COLO668 (cell line): Measurements from ENCODE around the gene SP140.

Experiments
- DNase-seq: peaks from one replicate; lab custom pipeline; 2025; ENCODE audit not compliant: unreplicated experiment; lab: John Stamatoyannopoulos, UW

The SP140 gene

GRCh38 chr2:230224458-230224857 is 1.1 kb upstream of the SP140 start:
- DNase-seq = no peak

GRCh38 chr2:230226051-230226551 is 565 bp downstream of the SP140 start:
- no peak for DNase-seq

GRCh38 chr2:230227216-230227615 is 1.7 kb downstream of the SP140 start:
- DNase-seq = no peak

GRCh38 chr2:230230087-230230486 is 4.6 kb downstream of the SP140 start:
- no peak for DNase-seq

- DNase-seq = no peak
Measured at GRCh38 chr2:230230496-230231200, 5.1 kb downstream of the SP140 start.

- DNase-seq = no peak
Measured at GRCh38 chr2:230231251-230231650, 5.7 kb downstream of the SP140 start.

GRCh38 chr2:230234122-230234722 is 8.7 kb downstream of the SP140 start:
- no peak for DNase-seq

GRCh38 chr2:230234845-230235244 is 9.3 kb downstream of the SP140 start:
- no peak for DNase-seq

GRCh38 chr2:230244211-230244610 is 18.7 kb downstream of the SP140 start:
- no peak for DNase-seq

- no peak for DNase-seq
Measured at GRCh38 chr2:230246206-230246605, 20.7 kb downstream of the SP140 start.

- DNase-seq = no peak
Measured at GRCh38 chr2:230250231-230250630, 24.7 kb downstream of the SP140 start.

GRCh38 chr2:230254152-230254881 is 28.8 kb downstream of the SP140 start:
- DNase-seq = no peak

- DNase-seq = no peak
Measured at GRCh38 chr2:230256733-230257332, 31.3 kb downstream of the SP140 start.

GRCh38 chr2:230258483-230258882 is 32.9 kb downstream of the SP140 start:
- DNase-seq = no peak

- DNase-seq = no peak
Measured at GRCh38 chr2:230262246-230262645, 36.7 kb downstream of the SP140 start.

GRCh38 chr2:230264945-230265344 is 39.4 kb downstream of the SP140 start:
- DNase-seq = peak; percentile 30

- no peak for DNase-seq
Measured at GRCh38 chr2:230266638-230267037, 41.1 kb downstream of the SP140 start.

- no peak for DNase-seq
Measured at GRCh38 chr2:230267059-230267458, 41.5 kb downstream of the SP140 start.

- no peak for DNase-seq
Measured at GRCh38 chr2:230267556-230267955, 42.0 kb downstream of the SP140 start.

GRCh38 chr2:230268606-230269243 is 43.2 kb downstream of the SP140 start:
- DNase-seq = no peak

- no peak for DNase-seq
Measured at GRCh38 chr2:230269715-230270114, 44.2 kb downstream of the SP140 start.
